Measurements from ENCODE around the gene IGFBPL1. TPM values are rescaled to one million over a fixed set of nuclear protein-coding genes. Genes with fewer than 3 reads are reported as not detected.

The IGFBPL1 gene
- total RNA-seq, 4 donors from 2014 or later, result not detected

- TF ChIP-seq POLR2A (IDR thresholded peaks at IDR 0.05), result no peak
- TF ChIP-seq, protein P1, sequence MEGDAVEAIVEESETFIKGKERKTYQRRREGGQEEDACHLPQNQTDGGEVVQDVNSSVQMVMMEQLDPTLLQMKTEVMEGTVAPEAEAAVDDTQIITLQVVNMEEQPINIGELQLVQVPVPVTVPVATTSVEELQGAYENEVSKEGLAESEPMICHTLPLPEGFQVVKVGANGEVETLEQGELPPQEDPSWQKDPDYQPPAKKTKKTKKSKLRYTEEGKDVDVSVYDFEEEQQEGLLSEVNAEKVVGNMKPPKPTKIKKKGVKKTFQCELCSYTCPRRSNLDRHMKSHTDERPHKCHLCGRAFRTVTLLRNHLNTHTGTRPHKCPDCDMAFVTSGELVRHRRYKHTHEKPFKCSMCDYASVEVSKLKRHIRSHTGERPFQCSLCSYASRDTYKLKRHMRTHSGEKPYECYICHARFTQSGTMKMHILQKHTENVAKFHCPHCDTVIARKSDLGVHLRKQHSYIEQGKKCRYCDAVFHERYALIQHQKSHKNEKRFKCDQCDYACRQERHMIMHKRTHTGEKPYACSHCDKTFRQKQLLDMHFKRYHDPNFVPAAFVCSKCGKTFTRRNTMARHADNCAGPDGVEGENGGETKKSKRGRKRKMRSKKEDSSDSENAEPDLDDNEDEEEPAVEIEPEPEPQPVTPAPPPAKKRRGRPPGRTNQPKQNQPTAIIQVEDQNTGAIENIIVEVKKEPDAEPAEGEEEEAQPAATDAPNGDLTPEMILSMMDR (IDR thresholded peaks at IDR 0.05), result no peak
- 53 to 60% methylated on average over 6 to 7 of the region's 8 CpGs for WGBS, 2 donors
- peaks cover 0 to 9% (median 0%) of the 10 kb centered on the region in 3 donors for H3K4me1 ChIP-seq
- H3K27me3 ChIP-seq, result peaks cover 0 to 35% (median 0%) of the 10 kb centered on the region in 4 donors
- no peak overlapping the region for H3K27ac ChIP-seq
- DNase-seq, result no peak
- H3K9me3 ChIP-seq, result no peaks in the 10 kb centered on the region
- no peaks in the 10 kb centered on the region for H3K36me3 ChIP-seq
- intact Hi-C loops (cut with DNase I), result no loop called here
- H3K4me3 ChIP-seq, result no peak overlapping the region
Measured at GRCh38 chr9:38441347-38442085, 17.3 kb upstream of the IGFBPL1 start.

GRCh38 chr9:38440516-38440915 is 16.3 kb upstream of the IGFBPL1 start:
- Histone ChIP-seq H3K9me3 (no peaks in the 10 kb centered on the region), H3K4me3 (no peak overlapping the region), H3K27me3 (peaks cover 0 to 27% (median 0%) of the 10 kb centered on the region in 4 donors), H3K36me3 (no peaks in the 10 kb centered on the region), H3K4me1 (peaks cover 0 to 9% (median 0%) of the 10 kb centered on the region in 3 donors), H3K27ac (no peak overlapping the region)
- DNase-seq, result no peak
- intact Hi-C loops (cut with DNase I), result no loop called here
- TF ChIP-seq, protein P1 (IDR thresholded peaks at IDR 0.05), result no peak
- no peak for TF ChIP-seq POLR2A (IDR thresholded peaks at IDR 0.05)
- 50 to 77% methylated on average over 3 of the region's 3 CpGs for WGBS, 2 donors

DNA sequence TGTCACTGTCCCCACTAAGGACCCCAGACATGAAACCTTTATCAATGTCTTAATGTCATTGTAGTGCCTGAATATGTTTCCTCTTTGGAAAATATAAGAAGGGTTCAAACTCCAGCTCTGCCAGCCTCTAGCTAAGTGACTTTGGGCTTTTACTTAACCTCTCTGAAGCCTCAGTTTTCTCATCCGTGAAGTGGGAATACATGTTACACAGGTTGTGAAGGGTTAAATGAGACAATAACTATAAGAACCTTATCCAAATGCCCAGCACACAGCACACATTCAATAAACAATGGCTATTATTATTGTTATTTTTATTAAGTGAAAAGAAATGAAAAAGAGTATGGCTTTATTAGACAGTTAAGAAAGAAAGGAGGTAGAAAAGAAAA is 15.7 kb upstream of the IGFBPL1 start:
- 100% methylated on average over 1 of the region's 1 CpG for WGBS, 2 donors
- no peak for DNase-seq
- no peak for TF ChIP-seq POLR2A (IDR thresholded peaks at IDR 0.05)
- TF ChIP-seq, protein P1 (IDR thresholded peaks at IDR 0.05), result no peak
- no peak overlapping the region for H3K27ac ChIP-seq
- H3K4me3 ChIP-seq, result no peak overlapping the region
- H3K9me3 ChIP-seq, result no peaks in the 10 kb centered on the region
- intact Hi-C loops (cut with DNase I), result no loop called here
- no peaks in the 10 kb centered on the region for H3K36me3 ChIP-seq
- H3K27me3 ChIP-seq, result peaks cover 0 to 21% (median 0%) of the 10 kb centered on the region in 4 donors
- peaks cover 0 to 9% (median 0%) of the 10 kb centered on the region in 3 donors for H3K4me1 ChIP-seq

- Histone ChIP-seq H3K36me3 (no peaks in the 10 kb centered on the region), H3K4me1 (peaks cover 0 to 9% (median 0%) of the 10 kb centered on the region in 3 donors), H3K4me3 (no peak overlapping the region), H3K9me3 (no peaks in the 10 kb centered on the region), H3K27ac (no peak overlapping the region), H3K27me3 (peaks cover 0 to 19% (median 0%) of the 10 kb centered on the region in 4 donors)
- intact Hi-C loops (cut with DNase I), result no loop called here
- 74 to 85% methylated on average over 3 of the region's 3 CpGs for WGBS, 2 donors
- no peak for TF ChIP-seq POLR2A (IDR thresholded peaks at IDR 0.05)
- TF ChIP-seq, protein P1 (IDR thresholded peaks at IDR 0.05), result no peak
- no peak for DNase-seq
Measured at GRCh38 chr9:38439291-38439915, 15.1 kb upstream of the IGFBPL1 start.

- intact Hi-C loops (cut with DNase I), result no loop called here
- peaks cover 0 to 14% (median 0%) of the 10 kb centered on the region in 4 donors for H3K27me3 ChIP-seq
- peak overlapping the region in 1 of 4 donors; percentile 6 for H3K27ac ChIP-seq
- H3K4me1 ChIP-seq, result peaks cover 0 to 9% (median 0%) of the 10 kb centered on the region in 3 donors
- WGBS, 2 donors, result 31 to 32% methylated on average over 6 to 10 of the region's 11 CpGs
- DNase-seq, result no peak
- TF ChIP-seq POLR2A (IDR thresholded peaks at IDR 0.05), result no peak
- TF ChIP-seq, protein P1 (IDR thresholded peaks at IDR 0.05), result no peak
- H3K4me3 ChIP-seq, result no peak overlapping the region
- H3K36me3 ChIP-seq, result no peaks in the 10 kb centered on the region
- no peaks in the 10 kb centered on the region for H3K9me3 ChIP-seq
Measured at GRCh38 chr9:38437193-38437823, 13.1 kb upstream of the IGFBPL1 start.
